GM08714 (cell line): Measurements from ENCODE around the gene RASAL3.
A peak's percentile ranks its signal among the peaks of the same experiment; 100 is the strongest.

Source experiments
- H3K4me3 ChIP-seq: fragments of 200-500 bp; sonication (Bioruptor generic); 2 replicates; pipeline ENCODE4 v1.5.1; 2014; ENCODE audit warnings: mild to moderate bottlenecking, low read length, inconsistent platforms
- ZNF274 ChIP-seq: IDR thresholded peaks from 2 replicates; pipeline ENCODE4 v1.6.1; 2012; ENCODE audit warnings: mild to moderate bottlenecking, low read depth, low read length

The RASAL3 gene

GRCh38 chr19:15426485-15427349, 37.6 kb downstream of the RASAL3 start:
- no peak overlapping the region for H3K4me3 ChIP-seq
- TF ChIP-seq ZNF274 = no peak

GRCh38 chr19:15425321-15425950, 38.9 kb downstream of the RASAL3 start:
- no peak for TF ChIP-seq ZNF274
- H3K4me3 ChIP-seq = no peak overlapping the region

- TF ChIP-seq ZNF274 = no peak
- no peak overlapping the region for H3K4me3 ChIP-seq
These were observed 39.6 kb downstream of the RASAL3 start for GRCh38 chr19:15424692-15425272.

GRCh38 chr19:15424121-15424520, 40.2 kb downstream of the RASAL3 start:
- no peak for TF ChIP-seq ZNF274
- H3K4me3 ChIP-seq = no peak overlapping the region

GRCh38 chr19:15423130-15423529, 41.2 kb downstream of the RASAL3 start:
- H3K4me3 ChIP-seq = no peak overlapping the region
- no peak for TF ChIP-seq ZNF274

GRCh38 chr19:15422296-15423075, 41.9 kb downstream of the RASAL3 start:
- no peak for TF ChIP-seq ZNF274
- H3K4me3 ChIP-seq = no peak overlapping the region

GRCh38 chr19:15421721-15422260, 42.6 kb downstream of the RASAL3 start:
- TF ChIP-seq ZNF274 = no peak
- H3K4me3 ChIP-seq = no peak overlapping the region

GRCh38 chr19:15421136-15421695, 43.1 kb downstream of the RASAL3 start:
- H3K4me3 ChIP-seq = no peak overlapping the region
- TF ChIP-seq ZNF274 = no peak

- H3K4me3 ChIP-seq = no peak overlapping the region
- no peak for TF ChIP-seq ZNF274
These were observed 44.8 kb downstream of the RASAL3 start for GRCh38 chr19:15419413-15420025.

- no peak for TF ChIP-seq ZNF274
- peak within 1 kb of the TSS; percentile 93 for H3K4me3 ChIP-seq
These were observed 45.5 kb downstream of the RASAL3 start, which contains the start of gene AKAP8L for GRCh38 chr19:15418579-15419412. TSS of gene AKAP8L (minus strand) at chr19:15418988. CDS start at chr19:15418923, 65 bp downstream.

- no peak for TF ChIP-seq ZNF274
- peak overlapping the region; percentile 93 for H3K4me3 ChIP-seq
These were observed 46.1 kb downstream of the RASAL3 start for GRCh38 chr19:15418231-15418578.

- no peak for TF ChIP-seq ZNF274
- peak overlapping the region; percentile 93 for H3K4me3 ChIP-seq
These were observed 46.6 kb downstream of the RASAL3 start for GRCh38 chr19:15417699-15418098.
